A673 (cell line): ENCODE data around the gene OSBPL6.
"Not testable (repeated sequence)": the region's sequence is repeated elsewhere in the genome, so short reads cannot be mapped to it uniquely, and the experiment has no call there.

ENCODE experiments used
- EZH2 ChIP-seq: fragments of 200-600 bp; sonication (generic); IDR thresholded peaks from 2 replicates; pipeline ENCODE4 v1.6.1; 2017; ENCODE audit warnings: borderline replicate concordance, low read depth, mild to moderate bottlenecking, mixed read lengths, antibody characterized with exemption, low read length; ENCODE audit not compliant: poor library complexity, severe bottlenecking
- TF ChIP-seq, protein P1 (sequence below): fragments of 300-800, 200-600 bp; sonication (generic); conservative IDR thresholded peaks from 2 replicates; pipeline ENCODE4 v1.5.1; 2017; ENCODE audit warnings: low read depth, mild to moderate bottlenecking, antibody characterized with exemption, low read length, moderate library complexity, mixed read lengths

DNA sequence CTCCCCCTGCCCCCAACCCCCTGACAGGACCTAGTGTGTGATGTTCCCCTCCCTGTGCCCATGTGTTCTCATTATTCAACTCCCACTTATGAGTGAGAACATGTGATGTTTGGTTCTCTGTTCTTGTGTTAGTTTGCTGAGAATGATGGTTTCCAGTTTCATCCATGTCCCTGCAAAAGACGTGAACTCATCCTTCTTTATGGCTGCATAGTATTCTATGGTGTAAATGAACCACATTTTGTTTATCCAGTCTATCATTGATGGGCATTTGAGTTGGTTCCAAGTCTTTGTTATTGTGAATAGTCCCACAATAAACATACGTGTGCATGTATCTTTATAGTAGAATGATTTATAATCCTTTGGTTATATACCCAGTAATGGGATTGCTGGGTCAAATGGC, 13.7 kb upstream of the OSBPL6 start:
- not testable (repeated sequence) for TF ChIP-seq EZH2
- TF ChIP-seq, protein P1, sequence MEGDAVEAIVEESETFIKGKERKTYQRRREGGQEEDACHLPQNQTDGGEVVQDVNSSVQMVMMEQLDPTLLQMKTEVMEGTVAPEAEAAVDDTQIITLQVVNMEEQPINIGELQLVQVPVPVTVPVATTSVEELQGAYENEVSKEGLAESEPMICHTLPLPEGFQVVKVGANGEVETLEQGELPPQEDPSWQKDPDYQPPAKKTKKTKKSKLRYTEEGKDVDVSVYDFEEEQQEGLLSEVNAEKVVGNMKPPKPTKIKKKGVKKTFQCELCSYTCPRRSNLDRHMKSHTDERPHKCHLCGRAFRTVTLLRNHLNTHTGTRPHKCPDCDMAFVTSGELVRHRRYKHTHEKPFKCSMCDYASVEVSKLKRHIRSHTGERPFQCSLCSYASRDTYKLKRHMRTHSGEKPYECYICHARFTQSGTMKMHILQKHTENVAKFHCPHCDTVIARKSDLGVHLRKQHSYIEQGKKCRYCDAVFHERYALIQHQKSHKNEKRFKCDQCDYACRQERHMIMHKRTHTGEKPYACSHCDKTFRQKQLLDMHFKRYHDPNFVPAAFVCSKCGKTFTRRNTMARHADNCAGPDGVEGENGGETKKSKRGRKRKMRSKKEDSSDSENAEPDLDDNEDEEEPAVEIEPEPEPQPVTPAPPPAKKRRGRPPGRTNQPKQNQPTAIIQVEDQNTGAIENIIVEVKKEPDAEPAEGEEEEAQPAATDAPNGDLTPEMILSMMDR = not testable (repeated sequence)
